Fibroblast of peridontal ligament (primary cell): Measurements from ENCODE around the gene TBC1D5.
A peak's percentile ranks its signal among the peaks of the same experiment; 100 is the strongest.

ENCODE experiments used
- DNase-seq: peaks from one replicate; pipeline ENCODE4 v3.0.0-alpha.2; 2010; ENCODE audit errors: extremely low read depth

The TBC1D5 gene

GRCh38 chr3:17489139-17489538 is 253.3 kb downstream of the TBC1D5 start:
- peak; percentile 63 for DNase-seq

GRCh38 chr3:17481116-17481515 is 261.3 kb downstream of the TBC1D5 start:
- DNase-seq = no peak

GRCh38 chr3:17479681-17480405 is 262.6 kb downstream of the TBC1D5 start:
- DNase-seq = no peak

GRCh38 chr3:17478673-17479072 is 263.8 kb downstream of the TBC1D5 start:
- DNase-seq = peak; percentile 72

- DNase-seq = peak; percentile 57
Observed at GRCh38 chr3:17473761-17474160, 268.7 kb downstream of the TBC1D5 start.

GRCh38 chr3:17469954-17470353 is 272.5 kb downstream of the TBC1D5 start:
- DNase-seq = no peak

- DNase-seq = no peak
Observed at GRCh38 chr3:17469520-17469919, 272.9 kb downstream of the TBC1D5 start.

- DNase-seq = no peak
Observed at GRCh38 chr3:17466028-17466427, 276.4 kb downstream of the TBC1D5 start.

- DNase-seq = no peak
Observed at GRCh38 chr3:17459470-17459993, 282.9 kb downstream of the TBC1D5 start.

GRCh38 chr3:17456650-17457049 is 285.8 kb downstream of the TBC1D5 start:
- DNase-seq = no peak

- peak; percentile 77 for DNase-seq
Observed at GRCh38 chr3:17456046-17456445, 286.4 kb downstream of the TBC1D5 start.

GRCh38 chr3:17444865-17445264 is 297.6 kb downstream of the TBC1D5 start:
- DNase-seq = no peak

- DNase-seq = no peak
Observed at GRCh38 chr3:17443142-17443541, 299.3 kb downstream of the TBC1D5 start.

GRCh38 chr3:17442332-17443049 is 299.9 kb downstream of the TBC1D5 start:
- no peak for DNase-seq

GRCh38 chr3:17433876-17434275 is 308.6 kb downstream of the TBC1D5 start:
- DNase-seq = no peak

GRCh38 chr3:17432236-17432635 is 310.2 kb downstream of the TBC1D5 start:
- peak; percentile 35 for DNase-seq

GRCh38 chr3:17431484-17432045 is 310.9 kb downstream of the TBC1D5 start:
- DNase-seq = peak; percentile 89

- peak; percentile 68 for DNase-seq
Observed at GRCh38 chr3:17431004-17431403, 311.4 kb downstream of the TBC1D5 start.

GRCh38 chr3:17430582-17430981 is 311.8 kb downstream of the TBC1D5 start:
- DNase-seq = peak; percentile 8

GRCh38 chr3:17423786-17424536 is 318.5 kb downstream of the TBC1D5 start:
- DNase-seq = peak; percentile 65

GRCh38 chr3:17422636-17423035 is 319.8 kb downstream of the TBC1D5 start:
- DNase-seq = no peak

GRCh38 chr3:17420668-17421067 is 321.8 kb downstream of the TBC1D5 start:
- DNase-seq = peak; percentile 6
